ENCODE data around the gene PDE7B.

Gene PDE7B

GRCh38 chr6:135851442-135852271 is at the start of gene PDE7B:
Gene PDE7B, plus strand, starts transcription at chr6:135851701.
- FAIRE-seq, result no peak
- DNase-seq (ENCODE audit: low spot score), result peak; percentile 51

GRCh38 chr6:135801755-135802465 is 49.6 kb upstream of the PDE7B start:
- DNase-seq (ENCODE audit: low spot score), result no peak
- peak; percentile 68 for FAIRE-seq

GRCh38 chr6:135810486-135810885 is 41.0 kb upstream of the PDE7B start:
- DNase-seq (ENCODE audit: low spot score) (no peak), FAIRE-seq (no peak)

GRCh38 chr6:135811170-135811569 is 40.3 kb upstream of the PDE7B start:
- FAIRE-seq (no peak), DNase-seq (ENCODE audit: low spot score) (no peak)

- DNase-seq (ENCODE audit: low spot score), result no peak
Measured at GRCh38 chr6:135811644-135812526, 39.6 kb upstream of the PDE7B start.

GRCh38 chr6:135813401-135813800 is 38.1 kb upstream of the PDE7B start:
- DNase-seq (ENCODE audit: low spot score) (no peak), FAIRE-seq (no peak)

More at GRCh38 chr6:135811644-135812526, 39.6 kb upstream of the PDE7B start:
- FAIRE-seq, result no peak

GRCh38 chr6:135814043-135814442 is 37.5 kb upstream of the PDE7B start:
- DNase-seq (ENCODE audit: low spot score) (no peak), FAIRE-seq (no peak)

GRCh38 chr6:135815216-135815615 is 36.3 kb upstream of the PDE7B start:
- no peak for FAIRE-seq

GRCh38 chr6:135817035-135817434 is 34.5 kb upstream of the PDE7B start:
- FAIRE-seq (no peak), DNase-seq (ENCODE audit: low spot score) (no peak)

More at GRCh38 chr6:135815216-135815615, 36.3 kb upstream of the PDE7B start:
- no peak for DNase-seq (ENCODE audit: low spot score)

GRCh38 chr6:135819665-135820064 is 31.8 kb upstream of the PDE7B start:
- FAIRE-seq (no peak), DNase-seq (ENCODE audit: low spot score) (no peak)

- DNase-seq (ENCODE audit: low spot score) (no peak), FAIRE-seq (no peak)
Measured at GRCh38 chr6:135820340-135820739, 31.2 kb upstream of the PDE7B start.

- no peak for DNase-seq (ENCODE audit: low spot score)
- FAIRE-seq, result no peak
Measured at GRCh38 chr6:135823851-135824250, 27.6 kb upstream of the PDE7B start.

- DNase-seq (ENCODE audit: low spot score) (no peak), FAIRE-seq (no peak)
Measured at GRCh38 chr6:135826236-135826804, 25.2 kb upstream of the PDE7B start.

GRCh38 chr6:135828021-135828420 is 23.5 kb upstream of the PDE7B start:
- FAIRE-seq, result no peak
- DNase-seq (ENCODE audit: low spot score), result no peak

- FAIRE-seq (no peak), DNase-seq (ENCODE audit: low spot score) (no peak)
Measured at GRCh38 chr6:135830452-135830881, 21.0 kb upstream of the PDE7B start.

GRCh38 chr6:135831016-135831415 is 20.5 kb upstream of the PDE7B start:
- FAIRE-seq (no peak), DNase-seq (ENCODE audit: low spot score) (no peak)

GRCh38 chr6:135832166-135832565 is 19.3 kb upstream of the PDE7B start:
- no peak for FAIRE-seq
- DNase-seq (ENCODE audit: low spot score), result no peak

- no peak for DNase-seq (ENCODE audit: low spot score)
- no peak for FAIRE-seq
Measured at GRCh38 chr6:135833771-135834170, 17.7 kb upstream of the PDE7B start.

GRCh38 chr6:135837735-135838449 is 13.6 kb upstream of the PDE7B start:
- DNase-seq (ENCODE audit: low spot score) (no peak), FAIRE-seq (no peak)

- no peak for DNase-seq (ENCODE audit: low spot score)
- no peak for FAIRE-seq
Measured at GRCh38 chr6:135839121-135839520, 12.4 kb upstream of the PDE7B start.
